H9 (cell line): ENCODE results near the gene CHN1. TPM values are rescaled to one million over a fixed set of nuclear protein-coding genes. Genes with fewer than 3 reads are reported as not detected.

Experiments used
- DNase-seq: peaks from one replicate; pipeline ENCODE4 v3.0.0-alpha.2; 2017
- H2AFZ ChIP-seq: one replicate; pipeline ENCODE4 v1.6.1; 2013; ENCODE audit warnings: mild to moderate bottlenecking, low read length, control low read depth, moderate library complexity
- H2AK5ac ChIP-seq: 2 replicates; pipeline ENCODE4 v1.6.1; 2013; ENCODE audit warnings: low read length, control low read depth, mixed read lengths; ENCODE audit not compliant: insufficient read length
- H2BK120ac ChIP-seq: one replicate; pipeline ENCODE4 v1.6.1; 2013; ENCODE audit warnings: low read depth, mild to moderate bottlenecking, low read length, control low read depth, inconsistent platforms; ENCODE audit not compliant: poor library complexity, severe bottlenecking
- H2BK12ac ChIP-seq: 2 replicates; pipeline ENCODE4 v1.6.1; 2013; ENCODE audit warnings: low read length, control low read depth, mixed read lengths, low read depth; ENCODE audit not compliant: insufficient read length
- H2BK15ac ChIP-seq: 2 replicates; pipeline ENCODE4 v1.6.1; 2013; ENCODE audit warnings: low read depth, low read length, control low read depth
- H2BK20ac ChIP-seq: one replicate; pipeline ENCODE4 v1.6.1; 2013; ENCODE audit warnings: low read depth, mild to moderate bottlenecking, low read length, control low read depth, inconsistent platforms; ENCODE audit not compliant: poor library complexity, severe bottlenecking
- H2BK5ac ChIP-seq: 2 replicates; pipeline ENCODE4 v1.6.1; 2013; ENCODE audit warnings: low read length, control low read depth, mixed read lengths; ENCODE audit not compliant: insufficient read length
- H3K14ac ChIP-seq: 2 replicates; pipeline ENCODE4 v1.6.1; 2013; ENCODE audit warnings: low read length, control low read depth; ENCODE audit not compliant: insufficient read depth
- H3K18ac ChIP-seq: 2 replicates; pipeline ENCODE4 v1.6.1; 2013; ENCODE audit warnings: low read depth, mild to moderate bottlenecking, mixed read lengths, low read length, control low read depth; ENCODE audit not compliant: insufficient read length
- H3K23ac ChIP-seq: 2 replicates; pipeline ENCODE4 v1.6.1; 2013; ENCODE audit warnings: low read length, control low read depth, mixed read lengths, low read depth; ENCODE audit not compliant: insufficient read length
- H3K23me2 ChIP-seq: 2 replicates; pipeline ENCODE4 v1.6.1; 2013; ENCODE audit warnings: low read depth, mild to moderate bottlenecking, mixed read lengths, low read length, control low read depth; ENCODE audit not compliant: insufficient read length, poor library complexity, severe bottlenecking
- H3K27ac ChIP-seq: 2 replicates; pipeline ENCODE4 v1.5.1; 2013; ENCODE audit warnings: low read length, control low read depth, mixed read lengths, low read depth; ENCODE audit not compliant: insufficient read length
- H3K27me3 ChIP-seq: 2 replicates; pipeline ENCODE4 v1.6.1; 2013; ENCODE audit warnings: low read length, control low read depth, inconsistent platforms; ENCODE audit not compliant: insufficient read depth
- H3K4ac ChIP-seq: 2 replicates; pipeline ENCODE4 v1.6.1; 2013; ENCODE audit warnings: low read depth, mild to moderate bottlenecking, control low read depth, inconsistent platforms, low read length, moderate library complexity
- H3K4me1 ChIP-seq: 2 replicates; pipeline ENCODE4 v1.6.1; 2013; ENCODE audit warnings: low read length, control low read depth, inconsistent platforms; ENCODE audit not compliant: insufficient read depth
- H3K4me2 ChIP-seq: 2 replicates; pipeline ENCODE4 v1.6.1; 2013; ENCODE audit warnings: low read length, control low read depth, mixed read lengths; ENCODE audit not compliant: insufficient read length, insufficient read depth
- H3K56ac ChIP-seq: 2 replicates; pipeline ENCODE4 v1.6.1; 2013; ENCODE audit warnings: low read depth, mild to moderate bottlenecking, mixed read lengths, low read length, control low read depth; ENCODE audit not compliant: insufficient read length
- H3K79me1 ChIP-seq: 2 replicates; pipeline ENCODE4 v1.6.1; 2013; ENCODE audit warnings: low read depth, mild to moderate bottlenecking, moderate library complexity, low read length, control low read depth, inconsistent platforms; ENCODE audit not compliant: insufficient read depth, poor library complexity, severe bottlenecking
- H3K79me2 ChIP-seq: 2 replicates; pipeline ENCODE4 v1.6.1; 2013; ENCODE audit warnings: low read length, control low read depth, inconsistent platforms; ENCODE audit not compliant: insufficient read depth
- H3K9ac ChIP-seq: 2 replicates; pipeline ENCODE4 v1.6.1; 2013; ENCODE audit warnings: low read length, control low read depth, mixed read lengths; ENCODE audit not compliant: insufficient read length; ENCODE audit errors: extremely low read depth
- H3K9me3 ChIP-seq: one replicate; pipeline ENCODE4 v1.6.1; 2013; ENCODE audit warnings: low read depth, low read length, inconsistent platforms; ENCODE audit not compliant: control insufficient read depth
- H3T11ph ChIP-seq: one replicate; pipeline ENCODE4 v1.6.1; 2013; ENCODE audit warnings: mild to moderate bottlenecking, low read length, control low read depth, inconsistent platforms
- H4K20me1 ChIP-seq: one replicate; pipeline ENCODE4 v1.6.1; 2013; ENCODE audit not compliant: control insufficient read depth, insufficient read length, insufficient read depth
- H4K5ac ChIP-seq: 2 replicates; pipeline ENCODE4 v1.6.1; 2013; ENCODE audit warnings: low read depth, mild to moderate bottlenecking, mixed read lengths, low read length, control low read depth; ENCODE audit not compliant: insufficient read length
- H4K8ac ChIP-seq: replicated peaks from 2 replicates; pipeline ENCODE4 v1.6.1; 2013; ENCODE audit warnings: low read length, control low read depth, mixed read lengths, low read depth; ENCODE audit not compliant: insufficient read length
- H4K91ac ChIP-seq: 2 replicates; pipeline ENCODE4 v1.6.1; 2013; ENCODE audit warnings: low read depth, mild to moderate bottlenecking, moderate library complexity, mixed read lengths, low read length, control low read depth; ENCODE audit not compliant: insufficient read length
- H3K27ac Mint-ChIP-seq, 3 experiments: 2 replicates in 2 of 3; 3 replicates in 1 of 3; pipeline ENCODE4 v1.8.0; 2020 to 2021; ENCODE audit warnings: mixed read lengths in 3 of 3, mild to moderate bottlenecking in 1 of 3, moderate library complexity in 1 of 3
- H3K27me3 Mint-ChIP-seq: 2 replicates; pipeline ENCODE4 v1.8.0; 2021; ENCODE audit warnings: low read depth, mild to moderate bottlenecking, moderate library complexity, mixed read lengths
- H3K36me3 Mint-ChIP-seq, 3 experiments: 2 replicates in 2 of 3; 3 replicates in 1 of 3; pipeline ENCODE4 v1.8.0; 2020 to 2021; ENCODE audit warnings: low read depth in 3 of 3, mixed read lengths in 3 of 3; ENCODE audit not compliant: insufficient read depth in 1 of 3
- H3K4me1 Mint-ChIP-seq, 2 experiments: 2 replicates each; pipeline ENCODE4 v1.8.0; 2020; ENCODE audit warnings: mixed read lengths in 2 of 2
- H3K4me3 Mint-ChIP-seq, 2 experiments: 2 replicates in 1 of 2; 3 replicates in 1 of 2; pipeline ENCODE4 v1.8.0; 2020 to 2021; ENCODE audit warnings: mild to moderate bottlenecking in 2 of 2, mixed read lengths in 2 of 2, moderate library complexity in 1 of 2
- H3K9me3 Mint-ChIP-seq, 2 experiments: 2 replicates in 1 of 2; 3 replicates in 1 of 2; pipeline ENCODE4 v1.8.0; 2020; ENCODE audit warnings: mild to moderate bottlenecking in 2 of 2, mixed read lengths in 2 of 2, moderate library complexity in 1 of 2
- WGBS: extraction: QIAGEN DNeasy Blood & Tissue Kit; methylation state at CpG from one replicate; pipeline ENCODE4 v1.1.7; 2013; ENCODE audit warnings: missing lambda C conversion rate, low lambda C conversion rate, mixed read lengths; ENCODE audit not compliant: insufficient read length; ENCODE audit errors: extremely low coverage; 5-methylcytosine and 5-hydroxymethylcytosine counted together
- total RNA-seq: library from RNA; stranded (reverse); gene quantifications from 2 replicates; pipeline ENCODE4 v1.2.1, GENCODE V29; 2021
- TF ChIP-seq, protein P1 (sequence below): fragments of 200-600 bp; sonication (generic); conservative IDR thresholded peaks from 3 replicates; pipeline ENCODE4 v1.8.0; 2021; ENCODE audit warnings: antibody characterized with exemption, mild to moderate bottlenecking

The CHN1 gene
- total RNA-seq, 1 experiment from 2014 or later: 33.9 TPM

DNA sequence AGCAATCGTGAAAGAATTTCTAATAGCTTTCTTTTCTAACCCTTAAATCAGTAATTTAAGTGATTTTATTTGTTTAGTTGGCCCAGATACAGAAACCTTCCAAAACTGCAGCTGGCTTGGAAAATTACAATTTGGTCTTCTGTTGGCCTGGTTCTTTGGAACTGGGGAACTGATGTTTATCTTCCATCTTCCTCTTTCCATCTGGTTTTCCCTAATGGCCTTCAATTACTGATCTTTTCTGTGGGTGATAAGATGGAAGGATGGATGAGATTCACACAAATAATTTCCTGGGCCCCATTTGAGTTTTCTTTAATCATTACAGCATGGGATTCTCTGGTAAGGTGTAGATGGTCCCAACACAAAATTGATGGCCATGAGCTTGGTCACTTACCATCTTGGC, 134.4 kb downstream of the CHN1 start:
- no peak overlapping the region for H3K9ac ChIP-seq
- H2BK5ac ChIP-seq: no peak overlapping the region
- H3K56ac ChIP-seq: no peak overlapping the region
- H2BK12ac ChIP-seq: no peak overlapping the region
- H2BK15ac ChIP-seq: no peak overlapping the region
- WGBS: no CpG with 5 or more reads among the region's 1 CpG
- DNase-seq: no peak
- H3K9me3 Mint-ChIP-seq: no peaks in the 10 kb centered on the region
- no peak overlapping the region for H3K23ac ChIP-seq
- H3K4me3 Mint-ChIP-seq: no peak overlapping the region
- H3K9me3 ChIP-seq: no peaks in the 10 kb centered on the region
- no peak overlapping the region for H3K4ac ChIP-seq
- no peaks in the 10 kb centered on the region for H3K23me2 ChIP-seq
- H3K14ac ChIP-seq: no peak overlapping the region
- H3K27ac ChIP-seq: no peak overlapping the region
- H3K27ac Mint-ChIP-seq: no peak overlapping the region
- no peak overlapping the region for H3T11ph ChIP-seq
- no peak overlapping the region for H2AK5ac ChIP-seq
- no peaks in the 10 kb centered on the region for H3K27me3 Mint-ChIP-seq
- H3K4me1 Mint-ChIP-seq: peaks cover 42 to 44% of the 10 kb centered on the region in 2 experiments
- no peak overlapping the region for H4K91ac ChIP-seq
- H3K79me1 ChIP-seq: no peaks in the 10 kb centered on the region
- H4K5ac ChIP-seq: no peak overlapping the region
- H3K18ac ChIP-seq: no peak overlapping the region
- H2BK20ac ChIP-seq: no peak overlapping the region
- peaks cover 1% of the 10 kb centered on the region; the same call in 1 of the 2 replicates for H3K79me2 ChIP-seq
- H3K4me1 ChIP-seq: peaks cover 2% of the 10 kb centered on the region; the same call in 1 of the 2 replicates
- H3K4me2 ChIP-seq: no peak overlapping the region
- no peak overlapping the region for H2AFZ ChIP-seq
- peaks cover 11 to 32% (median 27%) of the 10 kb centered on the region in 3 experiments for H3K36me3 Mint-ChIP-seq
- no peak overlapping the region for H4K8ac ChIP-seq
- no peak overlapping the region for H2BK120ac ChIP-seq
- no peaks in the 10 kb centered on the region for H4K20me1 ChIP-seq
- TF ChIP-seq, protein P1, sequence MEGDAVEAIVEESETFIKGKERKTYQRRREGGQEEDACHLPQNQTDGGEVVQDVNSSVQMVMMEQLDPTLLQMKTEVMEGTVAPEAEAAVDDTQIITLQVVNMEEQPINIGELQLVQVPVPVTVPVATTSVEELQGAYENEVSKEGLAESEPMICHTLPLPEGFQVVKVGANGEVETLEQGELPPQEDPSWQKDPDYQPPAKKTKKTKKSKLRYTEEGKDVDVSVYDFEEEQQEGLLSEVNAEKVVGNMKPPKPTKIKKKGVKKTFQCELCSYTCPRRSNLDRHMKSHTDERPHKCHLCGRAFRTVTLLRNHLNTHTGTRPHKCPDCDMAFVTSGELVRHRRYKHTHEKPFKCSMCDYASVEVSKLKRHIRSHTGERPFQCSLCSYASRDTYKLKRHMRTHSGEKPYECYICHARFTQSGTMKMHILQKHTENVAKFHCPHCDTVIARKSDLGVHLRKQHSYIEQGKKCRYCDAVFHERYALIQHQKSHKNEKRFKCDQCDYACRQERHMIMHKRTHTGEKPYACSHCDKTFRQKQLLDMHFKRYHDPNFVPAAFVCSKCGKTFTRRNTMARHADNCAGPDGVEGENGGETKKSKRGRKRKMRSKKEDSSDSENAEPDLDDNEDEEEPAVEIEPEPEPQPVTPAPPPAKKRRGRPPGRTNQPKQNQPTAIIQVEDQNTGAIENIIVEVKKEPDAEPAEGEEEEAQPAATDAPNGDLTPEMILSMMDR: no peak
- H3K27me3 ChIP-seq: no peaks in the 10 kb centered on the region
